Suprapubic skin (tissue), 4 donors: Measurements from ENCODE around the gene ZNF655.

Experiments
- EP300 ChIP-seq: sonication (generic); formaldehyde crosslinking; IDR thresholded peaks from one replicate; pipeline ENCODE4 v1.6.1; 2017; ENCODE audit warnings: antibody characterized with exemption
- POLR2A ChIP-seq, 2 donors: fragments of 450-650 bp; IDR thresholded peaks; one replicate each; pipeline ENCODE4 v1.6.1; 2017; ENCODE audit warnings: antibody characterized with exemption in 2 of 2, mild to moderate bottlenecking in 2 of 2, moderate library complexity in 2 of 2
- POLR2AphosphoS5 ChIP-seq, 3 donors: sonication (generic); formaldehyde crosslinking; IDR thresholded peaks; one replicate each; pipeline ENCODE4 v1.6.1; 2017; ENCODE audit warnings: antibody characterized with exemption in 3 of 3
- TF ChIP-seq, protein P1 (sequence below), 2 donors: fragments of 200-600 bp in 1 of 2; fragments of 450-650 bp in 1 of 2; sonication (generic) in 1 of 2; IDR thresholded peaks; one replicate each; pipeline ENCODE4 v1.5.1; 2016 to 2019; ENCODE audit warnings: antibody characterized with exemption in 2 of 2, mild to moderate bottlenecking in 1 of 2, moderate library complexity in 1 of 2

DNA sequence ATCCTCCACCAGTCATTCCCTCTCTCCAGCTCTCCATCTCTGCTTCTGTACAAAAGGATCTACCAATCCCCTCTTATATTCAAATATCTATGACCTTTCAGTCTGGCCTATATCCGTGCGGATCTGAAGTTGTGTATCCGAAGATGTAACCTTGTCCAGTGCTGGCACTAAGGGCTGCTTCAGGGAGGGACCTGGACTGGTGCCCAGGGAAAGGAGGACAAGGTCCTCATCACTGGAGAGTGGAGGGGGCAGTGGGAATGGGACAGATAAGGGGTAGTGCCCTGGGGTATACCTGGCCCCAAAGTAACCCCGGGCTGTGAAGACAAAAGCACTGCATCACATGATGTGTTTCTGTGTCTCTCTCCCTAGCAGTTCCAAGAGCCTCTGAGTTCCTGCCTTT is 41.4 kb downstream of the ZNF655 start:
- TF ChIP-seq, protein P1, sequence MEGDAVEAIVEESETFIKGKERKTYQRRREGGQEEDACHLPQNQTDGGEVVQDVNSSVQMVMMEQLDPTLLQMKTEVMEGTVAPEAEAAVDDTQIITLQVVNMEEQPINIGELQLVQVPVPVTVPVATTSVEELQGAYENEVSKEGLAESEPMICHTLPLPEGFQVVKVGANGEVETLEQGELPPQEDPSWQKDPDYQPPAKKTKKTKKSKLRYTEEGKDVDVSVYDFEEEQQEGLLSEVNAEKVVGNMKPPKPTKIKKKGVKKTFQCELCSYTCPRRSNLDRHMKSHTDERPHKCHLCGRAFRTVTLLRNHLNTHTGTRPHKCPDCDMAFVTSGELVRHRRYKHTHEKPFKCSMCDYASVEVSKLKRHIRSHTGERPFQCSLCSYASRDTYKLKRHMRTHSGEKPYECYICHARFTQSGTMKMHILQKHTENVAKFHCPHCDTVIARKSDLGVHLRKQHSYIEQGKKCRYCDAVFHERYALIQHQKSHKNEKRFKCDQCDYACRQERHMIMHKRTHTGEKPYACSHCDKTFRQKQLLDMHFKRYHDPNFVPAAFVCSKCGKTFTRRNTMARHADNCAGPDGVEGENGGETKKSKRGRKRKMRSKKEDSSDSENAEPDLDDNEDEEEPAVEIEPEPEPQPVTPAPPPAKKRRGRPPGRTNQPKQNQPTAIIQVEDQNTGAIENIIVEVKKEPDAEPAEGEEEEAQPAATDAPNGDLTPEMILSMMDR (IDR thresholded peaks at IDR 0.05), result no peak
- TF ChIP-seq POLR2AphosphoS5 (IDR thresholded peaks at IDR 0.05) (no peak), POLR2A (IDR thresholded peaks at IDR 0.05) (no peak), EP300 (no peak)
